ENCODE results near the gene TNS1.
"Not testable (repeated sequence)": the region's sequence is repeated elsewhere in the genome, so short reads cannot be mapped to it uniquely, and the experiment has no call there.

The TNS1 gene

DNA sequence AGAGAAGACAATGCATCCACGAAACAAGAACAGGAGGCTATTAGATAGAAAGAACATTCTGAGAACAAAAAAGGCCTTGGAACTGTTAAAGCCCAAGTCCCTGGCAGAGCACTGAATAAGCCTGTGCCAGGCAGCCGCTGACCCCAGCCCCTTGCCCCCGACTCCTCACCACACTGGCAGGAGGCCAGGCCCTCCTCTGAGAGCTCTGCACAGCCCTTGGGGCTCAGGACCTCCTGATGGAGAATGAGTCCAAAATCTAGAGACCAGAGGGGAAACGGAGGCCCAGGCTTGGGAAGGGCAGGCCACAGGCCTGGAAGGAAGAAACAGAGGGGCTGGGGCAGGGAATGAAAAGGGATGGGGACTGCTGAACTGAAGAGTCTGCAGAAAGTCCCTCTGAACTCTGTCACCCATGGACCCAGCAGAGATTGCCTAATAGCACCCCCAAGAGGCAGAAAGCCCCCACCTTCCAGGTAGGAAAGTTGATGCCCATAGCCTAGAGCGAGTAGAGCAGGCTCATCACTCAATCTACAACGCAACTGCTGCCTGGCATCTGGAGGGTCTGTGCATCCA, 18.3 kb upstream of the TNS1 start:
- TF ChIP-seq, protein P1, sequence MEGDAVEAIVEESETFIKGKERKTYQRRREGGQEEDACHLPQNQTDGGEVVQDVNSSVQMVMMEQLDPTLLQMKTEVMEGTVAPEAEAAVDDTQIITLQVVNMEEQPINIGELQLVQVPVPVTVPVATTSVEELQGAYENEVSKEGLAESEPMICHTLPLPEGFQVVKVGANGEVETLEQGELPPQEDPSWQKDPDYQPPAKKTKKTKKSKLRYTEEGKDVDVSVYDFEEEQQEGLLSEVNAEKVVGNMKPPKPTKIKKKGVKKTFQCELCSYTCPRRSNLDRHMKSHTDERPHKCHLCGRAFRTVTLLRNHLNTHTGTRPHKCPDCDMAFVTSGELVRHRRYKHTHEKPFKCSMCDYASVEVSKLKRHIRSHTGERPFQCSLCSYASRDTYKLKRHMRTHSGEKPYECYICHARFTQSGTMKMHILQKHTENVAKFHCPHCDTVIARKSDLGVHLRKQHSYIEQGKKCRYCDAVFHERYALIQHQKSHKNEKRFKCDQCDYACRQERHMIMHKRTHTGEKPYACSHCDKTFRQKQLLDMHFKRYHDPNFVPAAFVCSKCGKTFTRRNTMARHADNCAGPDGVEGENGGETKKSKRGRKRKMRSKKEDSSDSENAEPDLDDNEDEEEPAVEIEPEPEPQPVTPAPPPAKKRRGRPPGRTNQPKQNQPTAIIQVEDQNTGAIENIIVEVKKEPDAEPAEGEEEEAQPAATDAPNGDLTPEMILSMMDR (IDR thresholded peaks at IDR 0.05; ENCODE audit: insufficient read depth, low read depth, low read length, missing control alignments), result no peak
- no peak overlapping the region for H3K4me3 ChIP-seq (ENCODE audit: low read depth, low read length)
- DNase-seq (ENCODE audit: low read depth), result no peak

DNA sequence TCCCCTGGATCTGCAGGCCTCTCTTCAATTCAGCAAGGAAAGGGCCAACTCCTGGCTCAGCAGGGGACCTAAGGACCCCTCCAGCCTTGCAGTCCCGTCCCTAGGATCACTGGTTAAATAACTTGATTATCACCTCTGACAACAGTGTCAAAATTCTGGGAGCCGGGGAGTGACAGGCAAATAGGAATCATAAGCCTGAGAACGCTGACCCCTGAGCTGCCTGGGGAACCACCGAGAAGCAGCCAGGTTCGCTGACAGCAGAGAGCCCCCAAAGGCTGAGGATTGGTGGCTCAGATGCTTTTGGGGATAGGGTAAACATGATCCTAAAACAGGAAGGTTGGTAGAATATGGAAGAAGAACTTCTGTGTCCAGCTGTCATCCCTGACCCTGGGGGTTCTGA, 17.5 kb upstream of the TNS1 start:
- no peak overlapping the region for H3K4me3 ChIP-seq (ENCODE audit: low read depth, low read length)
- TF ChIP-seq, protein P1 (IDR thresholded peaks at IDR 0.05; ENCODE audit: insufficient read depth, low read depth, low read length, missing control alignments), result no peak
- no peak for DNase-seq (ENCODE audit: low read depth)

DNA sequence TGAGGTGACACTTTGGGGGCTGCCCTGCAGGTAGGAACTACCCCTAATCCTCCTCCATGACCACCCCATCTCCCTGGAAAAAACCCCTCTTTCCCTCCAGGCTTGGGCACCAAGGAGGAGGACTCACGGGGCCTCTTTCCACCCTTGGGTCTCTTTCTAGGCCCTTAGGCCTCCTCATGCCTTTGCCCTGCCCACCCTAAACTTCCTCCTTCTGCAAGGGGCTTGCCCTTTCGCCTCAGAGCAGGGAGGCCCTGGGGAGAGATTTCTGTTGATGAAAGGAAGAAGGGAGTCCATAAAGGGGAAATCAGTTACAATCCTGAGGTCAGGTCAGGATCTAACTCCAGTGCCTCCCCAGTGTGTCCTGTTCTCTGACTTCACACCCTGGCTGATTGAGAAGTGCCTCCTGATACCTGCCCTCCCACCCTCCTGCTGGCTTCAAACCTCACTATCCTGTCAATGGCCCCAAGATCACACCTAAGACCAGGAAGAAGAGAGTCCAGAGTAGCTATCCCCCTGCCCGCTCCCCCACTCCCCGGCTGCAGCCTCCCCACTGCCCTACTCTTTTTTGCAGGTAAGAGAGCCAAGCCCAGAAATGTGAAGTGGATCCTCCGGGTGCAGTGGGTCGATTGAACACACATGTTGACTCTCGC, 16.7 kb upstream of the TNS1 start:
- TF ChIP-seq, protein P1 (IDR thresholded peaks at IDR 0.05; ENCODE audit: insufficient read depth, low read depth, low read length, missing control alignments), result no peak
- DNase-seq (ENCODE audit: low read depth), result no peak
- no peak overlapping the region for H3K4me3 ChIP-seq (ENCODE audit: low read depth, low read length)

DNA sequence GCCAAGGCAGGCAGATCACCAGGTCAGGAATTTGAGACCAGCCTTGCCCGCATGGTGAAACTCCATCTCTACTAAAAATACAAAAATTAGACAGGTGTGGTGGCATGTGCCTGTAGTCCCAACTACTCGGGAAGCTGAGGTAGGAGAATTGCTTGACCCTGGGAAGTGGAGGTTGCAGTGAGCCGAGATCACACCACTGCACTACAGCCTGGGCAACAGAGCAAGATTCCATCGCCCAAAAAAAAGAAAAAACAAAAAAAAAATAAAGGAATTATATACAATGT, 16.0 kb upstream of the TNS1 start:
- H3K4me3 ChIP-seq (ENCODE audit: low read depth, low read length), result not testable (repeated sequence)

DNA sequence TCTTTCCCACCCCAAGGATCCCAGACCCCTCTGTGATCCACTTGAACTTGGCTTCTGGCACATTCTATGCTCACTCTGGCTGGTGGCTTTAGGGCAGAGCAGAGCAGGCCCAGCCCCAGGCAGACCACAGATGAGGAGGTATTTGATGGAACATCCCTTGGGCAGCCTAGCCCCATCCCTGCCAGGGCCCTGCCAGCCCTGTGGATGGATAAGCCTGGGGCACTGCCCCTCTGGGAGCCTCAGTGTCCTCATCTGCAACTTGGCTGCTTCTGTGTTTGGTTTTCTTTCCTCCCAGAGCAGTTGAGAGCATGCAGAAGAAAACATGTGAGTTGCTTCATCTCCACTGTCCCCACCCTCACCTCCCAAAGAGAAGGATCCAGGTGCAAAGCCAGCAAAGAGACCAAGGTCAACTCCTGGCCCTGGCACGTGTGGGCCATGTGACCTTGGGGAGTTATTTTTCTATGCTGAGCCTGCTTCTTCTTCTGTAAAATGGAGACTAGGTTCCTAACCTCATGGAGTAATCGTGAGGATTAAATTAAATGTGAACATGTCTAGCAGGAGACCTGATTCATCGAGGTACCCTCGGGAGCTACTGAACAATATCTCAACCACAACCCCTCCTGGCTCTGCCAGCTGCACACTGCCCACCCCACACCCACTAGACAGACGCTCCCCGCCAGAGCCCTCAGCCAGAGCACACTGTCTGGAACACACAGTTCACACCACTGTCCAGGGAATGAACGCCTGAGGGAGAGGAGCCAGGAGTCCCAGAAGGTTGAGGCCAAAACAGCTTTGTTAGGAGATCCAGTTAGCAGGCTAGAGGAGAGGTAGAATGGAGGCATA, 14.6 kb upstream of the TNS1 start:
- no peak for DNase-seq (ENCODE audit: low read depth)
- TF ChIP-seq, protein P1 (IDR thresholded peaks at IDR 0.05; ENCODE audit: insufficient read depth, low read depth, low read length, missing control alignments), result no peak
- no peak overlapping the region for H3K4me3 ChIP-seq (ENCODE audit: low read depth, low read length)

More for the DNA sequence above, 16.0 kb upstream of the TNS1 start:
- not testable (repeated sequence) for DNase-seq (ENCODE audit: low read depth)

DNA sequence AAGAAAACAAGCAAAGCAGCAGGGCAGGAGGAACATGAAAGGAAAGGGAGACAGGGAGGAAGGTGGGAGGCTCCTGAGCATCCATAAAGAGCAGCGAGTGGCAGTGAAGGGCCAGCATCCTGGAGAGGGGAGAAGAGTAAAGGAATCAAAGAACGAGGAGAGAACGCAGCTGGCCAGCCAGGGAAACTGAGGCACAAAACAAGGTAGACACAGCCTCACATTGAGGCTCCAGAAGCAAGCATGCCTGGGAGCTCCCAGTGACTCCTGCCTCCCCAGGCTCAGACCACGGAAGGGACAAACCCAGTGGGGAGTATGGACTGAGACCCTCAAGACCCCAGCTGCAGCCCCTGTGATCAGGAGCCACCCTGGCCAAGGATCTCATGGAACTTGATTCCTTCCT, 14.0 kb upstream of the TNS1 start:
- DNase-seq (ENCODE audit: low read depth), result no peak
- no peak overlapping the region for H3K4me3 ChIP-seq (ENCODE audit: low read depth, low read length)
- TF ChIP-seq, protein P1 (IDR thresholded peaks at IDR 0.05; ENCODE audit: insufficient read depth, low read depth, low read length, missing control alignments), result no peak

Data from GM12865 (cell line).